ENCODE measurements around the gene SLC35G3.

DNA sequence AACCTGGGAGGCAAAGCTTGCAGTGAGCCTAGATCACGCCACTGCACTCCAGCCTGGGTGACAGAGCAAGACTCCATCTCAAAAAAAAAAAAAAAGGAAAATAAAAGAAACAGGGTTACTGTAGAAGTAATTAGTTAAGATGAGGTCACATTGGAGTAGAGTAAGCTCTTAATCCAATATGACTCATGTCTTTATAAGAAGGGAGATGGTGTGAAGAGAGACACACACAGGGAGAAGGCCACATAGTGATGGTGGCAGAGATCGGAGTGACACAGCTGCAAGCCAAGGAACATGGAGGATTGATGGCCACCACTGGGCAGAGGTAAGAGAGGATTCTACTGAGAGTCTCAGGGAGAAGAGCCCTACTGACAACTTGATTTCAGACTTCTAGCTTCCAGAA is 33.4 kb upstream of the SLC35G3 start:
- TF ChIP-seq ASH2L (IDR thresholded peaks at IDR 0.05; ENCODE audit: low read length): no peak
- no peak for TF ChIP-seq HDAC2 (IDR thresholded peaks at IDR 0.05; ENCODE audit: borderline replicate concordance in 1 of 2, low read depth in 2 of 2, low read length in 2 of 2)
- TF ChIP-seq CREB1 (IDR thresholded peaks at IDR 0.05): no peak
- no peak for TF ChIP-seq KDM1A (IDR thresholded peaks at IDR 0.05; ENCODE audit: borderline replicate concordance, low read length)
- TF ChIP-seq SP2 (IDR thresholded peaks at IDR 0.05; ENCODE audit: low read length): no peak
